Measurements from ENCODE around the gene LY6G6D. TPM values are rescaled to one million over a fixed set of nuclear protein-coding genes. Genes with fewer than 3 reads are reported as not detected.
A peak's percentile ranks its signal among the peaks of the same experiment; 100 is the strongest.

LY6G6D gene
- total RNA-seq, 2 experiments from 2014 or later = not detected

GRCh38 chr6:31713991-31714684, 1.0 kb upstream of the LY6G6D start:
- CTCF ChIA-PET = interaction anchor here (0.9 to 1.4 kb wide), 6 partner anchors 9 to 108 kb away, joined by 3 to 4 read pairs (median 4); partner anchors contain the start of genes ABHD16A, MPIG6B and MSH5
- Mint-ChIP-seq H3K27ac (no peak overlapping the region), H3K36me3 (no peaks in the 10 kb centered on the region), H3K9me3 (ENCODE audit: low read depth) (no peaks in the 10 kb centered on the region), H3K4me3 (no peak overlapping the region), H3K4me1 (peaks cover 16% of the 10 kb centered on the region), H3K27me3 (peaks cover 7% of the 10 kb centered on the region)
- DNase-seq = no peak
- no peak for ATAC-seq

- Mint-ChIP-seq H3K4me3 (no peak overlapping the region), H3K4me1 (peaks cover 3% of the 10 kb centered on the region), H3K36me3 (no peaks in the 10 kb centered on the region), H3K27me3 (peaks cover 10% of the 10 kb centered on the region), H3K27ac (no peak overlapping the region), H3K9me3 (ENCODE audit: low read depth) (no peaks in the 10 kb centered on the region)
- ATAC-seq (no peak), DNase-seq (no peak)
- CTCF ChIA-PET = interaction anchor here (1.5 kb wide), 2 partner anchors 10 to 113 kb away, joined by 3 read pairs; no protein-coding TSS in a partner anchor
Measured at GRCh38 chr6:31717499-31718222, 2.5 kb downstream of the LY6G6D start.

GRCh38 chr6:31718265-31718664, 3.1 kb downstream of the LY6G6D start:
- H3K36me3 Mint-ChIP-seq = no peaks in the 10 kb centered on the region
- peaks cover 8% of the 10 kb centered on the region for H3K27me3 Mint-ChIP-seq
- H3K9me3 Mint-ChIP-seq (ENCODE audit: low read depth) = no peaks in the 10 kb centered on the region
- H3K27ac Mint-ChIP-seq = no peak overlapping the region
- peaks cover 5% of the 10 kb centered on the region for H3K4me1 Mint-ChIP-seq
- CTCF ChIA-PET = interaction anchor here (1.5 kb wide), 1 partner anchor 9 kb away, joined by 3 read pairs; no protein-coding TSS in a partner anchor
- ATAC-seq (no peak), DNase-seq (no peak)
- H3K4me3 Mint-ChIP-seq = no peak overlapping the region

GRCh38 chr6:31719001-31719400, 3.9 kb downstream of the LY6G6D start:
- Mint-ChIP-seq H3K9me3 (ENCODE audit: low read depth) (no peaks in the 10 kb centered on the region), H3K27me3 (peaks cover 7% of the 10 kb centered on the region), H3K36me3 (no peaks in the 10 kb centered on the region), H3K27ac (no peak overlapping the region), H3K4me1 (peaks cover 9% of the 10 kb centered on the region), H3K4me3 (no peak overlapping the region)
- CTCF ChIA-PET = interaction anchor here (1.0 to 1.5 kb wide), 2 partner anchors 8 to 51 kb away, joined by 3 read pairs; no protein-coding TSS in a partner anchor
- no peak for DNase-seq
- no peak for ATAC-seq

- Mint-ChIP-seq H3K4me1 (peaks cover 13% of the 10 kb centered on the region), H3K27me3 (peaks cover 3% of the 10 kb centered on the region), H3K36me3 (no peaks in the 10 kb centered on the region), H3K27ac (no peak overlapping the region), H3K4me3 (no peak overlapping the region), H3K9me3 (ENCODE audit: low read depth) (no peaks in the 10 kb centered on the region)
- no peak for ATAC-seq
- CTCF ChIA-PET = interaction anchor here (0.9 kb wide), 1 partner anchor 71 kb away, joined by 3 read pairs; no protein-coding TSS in a partner anchor
- DNase-seq = no peak
Measured at GRCh38 chr6:31720196-31720770, 5.1 kb downstream of the LY6G6D start.

- CTCF ChIA-PET = interaction anchor here (2.2 kb wide), 1 partner anchor 17 kb away, joined by 8 read pairs; no protein-coding TSS in a partner anchor
- H3K9me3 Mint-ChIP-seq (ENCODE audit: low read depth) = no peaks in the 10 kb centered on the region
- ATAC-seq (no peak), DNase-seq (no peak)
- peaks cover 3% of the 10 kb centered on the region for H3K27me3 Mint-ChIP-seq
- H3K36me3 Mint-ChIP-seq = no peaks in the 10 kb centered on the region
- peaks cover 23% of the 10 kb centered on the region for H3K4me1 Mint-ChIP-seq
- H3K27ac Mint-ChIP-seq = no peak within 1 kb of the TSS
- H3K4me3 Mint-ChIP-seq = no peak within 1 kb of the TSS
Measured at GRCh38 chr6:31721351-31722020, 6.3 kb downstream of the LY6G6D start, which contains the start of gene LY6G6C. LY6G6C (minus strand) TSS chr6:31721746; CDS start chr6:31721679, 67 bp downstream.

GRCh38 chr6:31722173-31722572, 7.0 kb downstream of the LY6G6D start:
- Mint-ChIP-seq H3K27me3 (peaks cover 3% of the 10 kb centered on the region), H3K4me3 (no peak overlapping the region), H3K36me3 (peaks cover 5% of the 10 kb centered on the region), H3K27ac (no peak overlapping the region), H3K9me3 (ENCODE audit: low read depth) (no peaks in the 10 kb centered on the region), H3K4me1 (peaks cover 29% of the 10 kb centered on the region)
- CTCF ChIA-PET = interaction anchor here (2.2 to 2.3 kb wide), 3 partner anchors 16 to 69 kb away, joined by 6 to 8 read pairs (median 7); no protein-coding TSS in a partner anchor
- ATAC-seq (no peak), DNase-seq (no peak)

- H3K36me3 Mint-ChIP-seq = peaks cover 7% of the 10 kb centered on the region
Measured at GRCh38 chr6:31723245-31723979, 8.3 kb downstream of the LY6G6D start, which contains the start of gene MPIG6B. MPIG6B (plus strand) TSS chr6:31723373; CDS start chr6:31723384, 11 bp downstream.

GRCh38 chr6:31723980-31724691, 9.0 kb downstream of the LY6G6D start:
- no peak for DNase-seq
- Mint-ChIP-seq H3K27me3 (peaks cover 3% of the 10 kb centered on the region), H3K27ac (no peak overlapping the region), H3K36me3 (peaks cover 7% of the 10 kb centered on the region), H3K4me3 (no peak overlapping the region), H3K4me1 (peaks cover 40% of the 10 kb centered on the region), H3K9me3 (ENCODE audit: low read depth) (no peaks in the 10 kb centered on the region)
- no peak for ATAC-seq
- CTCF ChIA-PET = interaction anchor here (0.5 to 2.3 kb wide), 10 partner anchors 9 to 75 kb away, joined by 3 to 7 read pairs (median 4); partner anchors contain the start of gene LY6G6D

More at GRCh38 chr6:31723245-31723979, 8.3 kb downstream of the LY6G6D start, which contains the start of gene MPIG6B:
- peaks cover 37% of the 10 kb centered on the region for H3K4me1 Mint-ChIP-seq
- CTCF ChIA-PET = interaction anchor here (0.5 to 2.3 kb wide), 10 partner anchors 9 to 107 kb away, joined by 3 to 8 read pairs (median 4); partner anchors contain the start of gene LY6G6D
- ATAC-seq (peak; percentile 28), DNase-seq (peak; percentile 44)
- peak within 1 kb of the TSS; percentile 39 for H3K27ac Mint-ChIP-seq
- no peaks in the 10 kb centered on the region for H3K9me3 Mint-ChIP-seq (ENCODE audit: low read depth)
- H3K4me3 Mint-ChIP-seq = no peak within 1 kb of the TSS
- peaks cover 3% of the 10 kb centered on the region for H3K27me3 Mint-ChIP-seq

- no peak for DNase-seq
- H3K4me1 Mint-ChIP-seq = peaks cover 51% of the 10 kb centered on the region
- peaks cover 13% of the 10 kb centered on the region for H3K36me3 Mint-ChIP-seq
- H3K4me3 Mint-ChIP-seq = no peak overlapping the region
- ATAC-seq = no peak
- no peaks in the 10 kb centered on the region for H3K27me3 Mint-ChIP-seq
- CTCF ChIA-PET = interaction anchor here (0.6 to 4.9 kb wide), 4 partner anchors 12 to 44 kb away, joined by 3 to 60 read pairs (median 4); partner anchors contain the start of genes CLIC1 and MSH5
- peak overlapping the region; percentile 1 for H3K27ac Mint-ChIP-seq
- H3K9me3 Mint-ChIP-seq (ENCODE audit: low read depth) = no peaks in the 10 kb centered on the region
Measured at GRCh38 chr6:31725502-31726350, 10.6 kb downstream of the LY6G6D start.
